ENCODE measurements around the gene SLC9A8.

- TF ChIP-seq GATA2 (IDR thresholded peaks at IDR 0.05; ENCODE audit: low read depth, low read length) (no peak), GATA3 (IDR thresholded peaks at IDR 0.05; ENCODE audit: low read depth, low read length) (no peak)
Observed at GRCh38 chr20:49938173-49939163, 125.8 kb downstream of the SLC9A8 start.

Data from SH-SY5Y (cell line).